H1 (cell line): ENCODE results near the gene P2RY1. TPM values are rescaled to one million over a fixed set of nuclear protein-coding genes. Genes with fewer than 3 reads are reported as not detected.

Source experiments
- CTCF ChIA-PET: fragments of 300-600 bp; sonication (Branson Sonifier 250); formaldehyde crosslinking; loops from one replicate; lab custom pipeline; 2021; ENCODE audit not compliant: partially characterized antibody; lab: Charles Lee
- POLR2A ChIA-PET: fragments of 300-600 bp; sonication (Branson Sonifier 250); formaldehyde crosslinking; loops from one replicate; lab custom pipeline; 2021; ENCODE audit warnings: inconsistent platforms; ENCODE audit not compliant: partially characterized antibody; lab: Charles Lee
- DNase-seq, 2 experiments: peaks; one replicate each; pipeline versions ENCODE4 v3.0.0 to v3.0.0-alpha.2; 2010 to 2022; ENCODE audit warnings: low spot score in 2 of 2, low read depth in 1 of 2, mixed read lengths in 1 of 2
- FAIRE-seq: peaks from 2 replicates; lab custom pipeline; 2011; peaks lifted over from hg19 to GRCh38; lab: Jason Lieb, UNC
- H2AFZ ChIP-seq: 2 replicates; pipeline ENCODE4 v1.8.1; 2012; ENCODE audit warnings: low read length, inconsistent platforms
- H2AK5ac ChIP-seq: 2 replicates; pipeline ENCODE4 v1.6.1; 2013; ENCODE audit warnings: low read depth, low read length
- H2BK120ac ChIP-seq: replicated peaks from 2 replicates; pipeline ENCODE3; 2013; ENCODE audit warnings: low read depth, low read length, inconsistent platforms
- H2BK12ac ChIP-seq: 2 replicates; pipeline ENCODE4 v1.6.1; 2013; ENCODE audit warnings: low read depth, low read length
- H2BK15ac ChIP-seq: 2 replicates; pipeline ENCODE4 v1.6.1; 2013; ENCODE audit warnings: low read length
- H2BK20ac ChIP-seq: 2 replicates; pipeline ENCODE4 v1.6.1; 2013; ENCODE audit warnings: low read length
- H2BK5ac ChIP-seq: 2 replicates; pipeline ENCODE4 v1.6.1; 2013; ENCODE audit warnings: low read depth, low read length
- H3K14ac ChIP-seq: 2 replicates; pipeline ENCODE4 v1.6.1; 2013; ENCODE audit warnings: inconsistent platforms; ENCODE audit not compliant: insufficient read length
- H3K18ac ChIP-seq: 2 replicates; pipeline ENCODE4 v1.6.1; 2013; ENCODE audit warnings: low read length; ENCODE audit errors: extremely low read depth
- H3K23ac ChIP-seq: 2 replicates; pipeline ENCODE4 v1.6.1; 2013; ENCODE audit warnings: inconsistent platforms; ENCODE audit not compliant: insufficient read length
- H3K23me2 ChIP-seq: 2 replicates; pipeline ENCODE4 v1.6.1; 2013; ENCODE audit warnings: low read depth, low read length
- H3K27ac ChIP-seq: 2 replicates; pipeline ENCODE4 v1.6.1; 2011; ENCODE audit warnings: low read depth, low read length, inconsistent platforms
- H3K27me3 ChIP-seq, 4 experiments: replicated peaks in 1 of 4; 1 replicate in 1 of 4; 2 replicates in 3 of 4; pipeline versions ENCODE4 v1.6.1 to v1.8.1; 2011 to 2013; ENCODE audit warnings: low read length in 3 of 4, mild to moderate bottlenecking in 3 of 4, inconsistent platforms in 2 of 4, mixed read lengths in 2 of 4, moderate library complexity in 1 of 4; ENCODE audit not compliant: control insufficient read depth in 3 of 4, insufficient read depth in 3 of 4; ENCODE audit errors: extremely low read depth in 1 of 4
- H3K36me3 ChIP-seq, 4 experiments: 2 replicates each; pipeline versions ENCODE4 v1.6.1 to v1.8.1; 2011 to 2013; ENCODE audit warnings: mild to moderate bottlenecking in 4 of 4, low read length in 3 of 4, moderate library complexity in 2 of 4, control low read depth in 1 of 4, inconsistent platforms in 1 of 4; ENCODE audit not compliant: insufficient read depth in 4 of 4, control insufficient read depth in 2 of 4
- H3K4ac ChIP-seq: replicated peaks from 2 replicates; pipeline ENCODE3; 2013; ENCODE audit warnings: low read length, low read depth, mixed read lengths, inconsistent platforms; ENCODE audit not compliant: insufficient read length
- H3K4me1 ChIP-seq, 4 experiments: replicated peaks in 1 of 4; 1 replicate in 1 of 4; 2 replicates in 3 of 4; pipeline versions ENCODE4 v1.6.1 to v1.8.1; 2011 to 2013; ENCODE audit warnings: low read length in 3 of 4, inconsistent platforms in 2 of 4, mixed read lengths in 1 of 4; ENCODE audit not compliant: insufficient read depth in 4 of 4, control insufficient read depth in 3 of 4
- H3K4me2 ChIP-seq, 2 experiments: 2 replicates each; pipeline versions ENCODE4 v1.6.1 to v1.8.1; 2011 to 2013; ENCODE audit warnings: low read depth in 2 of 2, low read length in 2 of 2, control low read depth in 1 of 2, inconsistent platforms in 1 of 2, mild to moderate bottlenecking in 1 of 2; ENCODE audit not compliant: insufficient read depth in 1 of 2
- H3K4me3 ChIP-seq, 4 experiments: fragments of 200-600, 300-600 bp in 1 of 4; sonication (generic), shearing (Covaris generic), sonication (Bioruptor Twin) in 1 of 4; 2 replicates each; pipeline versions ENCODE4 v1.5.1 to v1.8.1; 2011 to 2016; ENCODE audit warnings: low read length in 4 of 4, low read depth in 3 of 4, control low read depth in 2 of 4, inconsistent platforms in 2 of 4, mild to moderate bottlenecking in 2 of 4, mixed read lengths in 1 of 4, moderate library complexity in 1 of 4; ENCODE audit not compliant: insufficient read depth in 2 of 4; ENCODE audit errors: extremely low read depth in 1 of 4
- H3K56ac ChIP-seq: replicated peaks from 2 replicates; pipeline ENCODE3; 2013; ENCODE audit warnings: low read depth, mild to moderate bottlenecking, mixed read lengths, low read length, inconsistent platforms; ENCODE audit not compliant: insufficient read length
- H3K79me1 ChIP-seq: 2 replicates; pipeline ENCODE4 v1.6.1; 2013; ENCODE audit warnings: low read depth, low read length, control low read depth
- H3K79me2 ChIP-seq, 2 experiments: 2 replicates each; pipeline versions ENCODE4 v1.6.1 to v1.8.1; 2012 to 2013; ENCODE audit warnings: low read length in 2 of 2, mild to moderate bottlenecking in 2 of 2, inconsistent platforms in 1 of 2; ENCODE audit not compliant: insufficient read depth in 2 of 2, control insufficient read depth in 1 of 2
- H3K9ac ChIP-seq, 4 experiments: replicated peaks in 1 of 4; 1 replicate in 1 of 4; 2 replicates in 3 of 4; pipeline versions ENCODE4 v1.6.1 to v1.8.1; 2011 to 2013; ENCODE audit warnings: low read depth in 3 of 4, low read length in 3 of 4, control low read depth in 2 of 4, mild to moderate bottlenecking in 2 of 4, moderate library complexity in 2 of 4, inconsistent platforms in 1 of 4; ENCODE audit errors: extremely low read depth in 1 of 4
- H3K9me3 ChIP-seq, 2 experiments: 2 replicates each; pipeline versions ENCODE4 v1.6.1 to v1.8.1; 2012 to 2013; ENCODE audit warnings: mild to moderate bottlenecking in 2 of 2, moderate library complexity in 2 of 2, control low read depth in 1 of 2, inconsistent platforms in 1 of 2, low read depth in 1 of 2, low read length in 1 of 2, mixed read lengths in 1 of 2; ENCODE audit not compliant: insufficient read depth in 2 of 2
- H4K20me1 ChIP-seq, 2 experiments: replicated peaks in 1 of 2; 2 replicates each; pipeline versions ENCODE3 to v1.8.1; 2011 to 2013; ENCODE audit warnings: inconsistent platforms in 2 of 2, low read length in 2 of 2, mild to moderate bottlenecking in 1 of 2; ENCODE audit not compliant: insufficient read depth in 2 of 2, control insufficient read depth in 1 of 2
- H4K5ac ChIP-seq: 2 replicates; pipeline ENCODE4 v1.6.1; 2013; ENCODE audit warnings: low read length, low read depth, mixed read lengths, inconsistent platforms; ENCODE audit not compliant: insufficient read length
- H4K8ac ChIP-seq: 2 replicates; pipeline ENCODE4 v1.8.0; 2013; ENCODE audit warnings: mild to moderate bottlenecking, moderate library complexity, low read length, inconsistent platforms; ENCODE audit not compliant: insufficient read depth; ENCODE audit errors: extremely low read depth
- H4K91ac ChIP-seq: replicated peaks from 2 replicates; pipeline ENCODE3; 2013; ENCODE audit warnings: low read length, mixed read lengths, inconsistent platforms; ENCODE audit not compliant: insufficient read length
- SAP30 ChIP-seq: fragments of 300-600 bp; sonication (generic); IDR thresholded peaks from 2 replicates; pipeline ENCODE4 v1.7.1; 2012; ENCODE audit warnings: low read length, moderate library complexity, mild to moderate bottlenecking, inconsistent platforms; ENCODE audit not compliant: insufficient read depth, insufficient replicate concordance
- SIN3A ChIP-seq, 2 experiments: IDR thresholded peaks in 1 of 2; conservative IDR thresholded peaks in 1 of 2; 2 replicates each; pipeline ENCODE4 v1.6.1; 2011 to 2012; ENCODE audit warnings: low read length in 2 of 2, improper control_type of control experiment in 1 of 2, low read depth in 1 of 2, mild to moderate bottlenecking in 1 of 2
- polyA plus RNA-seq, 7 experiments: library from polyadenylated mRNA; depleted of rRNA in 3 of 7; stranded (reverse) in 5 of 7; unstranded in 2 of 7; fragments of >200 nt in 5 of 7; fragments of 200-250 nt in 2 of 7; gene quantifications; 1 replicate in 5 of 7; 2 replicates in 1 of 7; 4 replicates in 1 of 7; pipeline versions ENCODE4 v1.2.1 to v1.2.3, GENCODE V29; 2011 to 2013; ENCODE audit warnings: missing spikeins in 2 of 7, mixed read lengths in 2 of 7
- total RNA-seq: library from RNA; stranded (reverse); fragmentation: NEBNext Ultra II Directional; extraction: Animal tissue kit (Norgen Biotek cat#: 25700); gene quantifications from 2 replicates; pipeline ENCODE4 v1.2.1, GENCODE V29; 2021

P2RY1 gene
- total and polyA plus RNA-seq, 2 of the 8 experiments (the other 6 are each of a cell fraction or from before 2014, with no cell fraction given): 6.5 to 28.3 TPM

DNA sequence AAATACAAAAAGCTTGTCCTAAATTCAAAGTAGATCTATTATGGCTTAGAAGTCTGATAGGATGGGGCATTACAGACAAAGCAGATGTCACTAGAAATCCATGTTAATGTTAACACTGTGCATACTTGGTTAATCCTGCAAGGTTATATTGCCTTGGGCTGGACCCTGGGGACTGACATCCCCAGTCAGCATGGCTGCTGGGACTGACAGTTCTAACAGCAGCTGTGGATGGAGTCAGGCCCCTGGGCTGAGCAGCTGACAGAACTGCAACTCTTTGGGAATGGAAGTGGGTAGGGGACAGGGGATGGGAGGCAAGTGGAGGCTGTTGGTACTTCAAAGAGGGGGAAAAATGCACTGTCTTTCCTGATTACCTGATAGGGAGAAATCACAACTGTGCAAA, 7.5 kb downstream of the P2RY1 start:
- CTCF ChIA-PET: interaction anchor here (0.9 kb wide), 1 partner anchor 12 kb away, joined by 3 read pairs; no protein-coding TSS in a partner anchor
- no peak overlapping the region for H2AK5ac ChIP-seq
- no peak overlapping the region for H3K56ac ChIP-seq
- no peak for DNase-seq
- H3K4me2 ChIP-seq: no peak overlapping the region
- TF ChIP-seq SAP30 (no peak), SIN3A (conservative IDR thresholded peaks at IDR 0.05 in 1 of 2, IDR thresholded peaks at IDR 0.05 in 1 of 2; ENCODE audit: low read depth in 1 of 2, low read length in 2 of 2) (0 out of 4 replicates have a peak, but pooled peaks of 1 of the 2 experiments have one; percentile 31)
- TF ChIP-seq, all 59 proteins: peak for 1
- Histone ChIP-seq H3K4me3 (no peak overlapping the region), H2BK12ac (no peak overlapping the region), H3K79me2 (peaks cover 0 to 27% of the 10 kb centered on the region in 2 experiments; a peak in 3 of 4 replicates), H3K9ac (no peak overlapping the region), H3K36me3 (0 out of 8 replicates have a peak, but pooled peaks cover 0 to under 1% (median 0%) of the 10 kb centered on the region in 4 experiments), H3K14ac (no peak overlapping the region), H3K27me3 (no peaks in the 10 kb centered on the region), H3K27ac (no peak overlapping the region), H3K79me1 (no peaks in the 10 kb centered on the region), H3K23me2 (no peaks in the 10 kb centered on the region), H3K23ac (no peak overlapping the region), H4K20me1 (peaks cover 0 to 3% of the 10 kb centered on the region in 2 experiments), H2BK120ac (no peak overlapping the region), H3K4me1 (no peaks in the 10 kb centered on the region; a peak in 1 of 7 replicates), H2BK5ac (no peak overlapping the region), H2BK15ac (no peak overlapping the region), H4K5ac (no peak overlapping the region), H2AFZ (no peak overlapping the region), H4K91ac (no peak overlapping the region), H2BK20ac (no peak overlapping the region), H3K4ac (no peak overlapping the region), H4K8ac (no peak overlapping the region), H3K18ac (no peak overlapping the region), H3K9me3 (peaks cover 8 to 11% of the 10 kb centered on the region in 2 experiments; a peak in 3 of 4 replicates)
- POLR2A ChIA-PET: no interaction called here
- no peak for FAIRE-seq
